Karpas-422 (cell line): ENCODE measurements around the gene ZBTB7C. TPM values are rescaled to one million over a fixed set of nuclear protein-coding genes. Genes with fewer than 3 reads are reported as not detected.

ENCODE experiments used
- DNase-seq: peaks from one replicate; pipeline ENCODE4 v3.0.0-alpha.2; 2015
- H2AFZ ChIP-seq: fragments of 200-600 bp; sonication (generic); 2 replicates; pipeline ENCODE4 v1.6.1; 2014; ENCODE audit warnings: antibody characterized with exemption, low read length, mixed read lengths
- H3K27ac ChIP-seq: fragments of 200-600 bp; sonication (generic); 2 replicates; pipeline ENCODE4 v1.5.1; 2014; ENCODE audit warnings: mild to moderate bottlenecking, low read length, moderate library complexity
- H3K27me3 ChIP-seq: fragments of 200-600 bp; sonication (generic); 2 replicates; pipeline ENCODE4 v1.6.1; 2014; ENCODE audit warnings: low read length, mixed read lengths
- H3K36me3 ChIP-seq: fragments of 200-600 bp; sonication (generic); 2 replicates; pipeline ENCODE4 v1.6.1; 2014; ENCODE audit warnings: low read length, mixed read lengths; ENCODE audit not compliant: insufficient read depth
- H3K4me1 ChIP-seq: fragments of 200-600 bp; sonication (generic); 2 replicates; pipeline ENCODE4 v1.6.1; 2014; ENCODE audit warnings: mild to moderate bottlenecking, low read length, mixed read lengths
- H3K4me2 ChIP-seq: fragments of 200-600 bp; sonication (generic); 2 replicates; pipeline ENCODE4 v1.6.1; 2014; ENCODE audit warnings: low read length, low read depth, mild to moderate bottlenecking; ENCODE audit not compliant: poor library complexity, severe bottlenecking
- H3K4me3 ChIP-seq: fragments of 200-600 bp; sonication (generic); 2 replicates; pipeline ENCODE4 v1.5.1; 2014; ENCODE audit warnings: mild to moderate bottlenecking, antibody characterized with exemption, low read length, mixed read lengths
- H3K79me2 ChIP-seq: fragments of 200-600 bp; sonication (generic); 2 replicates; pipeline ENCODE4 v1.6.1; 2014; ENCODE audit warnings: mild to moderate bottlenecking, low read length, mixed read lengths
- H3K9ac ChIP-seq: fragments of 200-600 bp; sonication (generic); 2 replicates; pipeline ENCODE4 v1.6.0; 2014; ENCODE audit warnings: low read length
- H3K9me2 ChIP-seq: fragments of 200-600 bp; sonication (generic), shearing (Covaris generic); replicated peaks from 2 replicates; pipeline ENCODE4 v1.6.0; 2014; ENCODE audit warnings: mild to moderate bottlenecking, low read length, moderate library complexity; ENCODE audit not compliant: insufficient read depth
- H3K9me3 ChIP-seq: fragments of 300-700, 200-600 bp; sonication (generic); 2 replicates; pipeline ENCODE4 v1.6.1; 2014; ENCODE audit warnings: low read length, mixed read lengths
- H4K20me1 ChIP-seq: fragments of 200-600 bp; sonication (generic); 2 replicates; pipeline ENCODE4 v1.6.1; 2014; ENCODE audit warnings: mild to moderate bottlenecking, antibody characterized with exemption, low read length, low read depth; ENCODE audit not compliant: insufficient read depth
- total RNA-seq: library from RNA; depleted of rRNA; stranded (reverse); fragments of >200 nt; shearing (Covaris generic); gene quantifications from 2 replicates; pipeline ENCODE4 v1.2.3, GENCODE V29; 2014; ENCODE audit warnings: low replicate concordance; rRNA removed

The ZBTB7C gene
- not detected in 2 replicates for total RNA-seq

DNA sequence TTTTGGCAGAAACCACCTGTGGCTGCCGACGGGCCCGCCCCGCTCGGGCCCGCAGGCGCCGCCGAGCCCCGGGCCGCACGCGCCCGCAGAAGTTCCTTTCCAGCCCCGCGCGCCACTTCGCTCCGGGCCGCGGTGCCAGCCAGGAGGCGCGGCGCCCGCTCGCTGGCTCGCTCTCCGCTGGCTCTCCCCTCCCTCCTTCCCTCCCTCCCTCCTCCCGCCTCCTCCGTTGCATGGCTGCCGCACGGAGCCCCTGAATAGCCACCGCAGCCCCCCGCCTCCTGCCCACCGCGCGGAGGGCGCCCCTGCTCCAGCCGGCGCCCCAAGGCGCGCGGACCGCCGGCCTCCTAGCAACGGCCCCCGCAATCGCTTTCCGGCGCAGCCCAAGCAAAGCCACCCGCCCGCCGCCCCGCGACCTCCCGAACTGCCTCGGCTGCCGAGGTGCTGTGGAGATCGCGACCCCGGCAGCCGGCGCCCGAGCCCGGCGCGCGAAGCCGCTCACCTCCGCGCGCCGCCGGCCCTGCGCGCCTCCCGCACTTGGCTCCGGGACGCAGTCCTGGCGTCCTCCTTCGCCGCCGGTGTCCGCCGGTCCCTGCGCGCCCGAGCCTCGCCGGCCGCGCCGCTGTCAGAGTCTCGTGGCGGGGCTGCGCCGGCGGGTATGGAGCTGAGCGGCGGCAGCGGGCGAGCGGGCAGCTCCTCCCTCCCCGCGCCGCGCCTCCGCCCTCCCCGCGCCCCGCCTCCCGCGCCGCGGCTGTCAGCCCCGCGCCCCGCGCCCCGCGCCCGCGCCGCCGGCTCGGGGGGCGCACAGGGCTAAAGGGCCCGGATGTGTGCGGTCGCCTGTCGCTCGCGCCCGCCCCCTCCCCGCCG lies at the start of gene ZBTB7C:
ZBTB7C (minus strand) TSS at position 657 of the 864 bp plus-strand sequence.
- Histone ChIP-seq H4K20me1 (no peaks in the 10 kb centered on the region), H3K36me3 (no peaks in the 10 kb centered on the region), H3K27ac (no peak within 1 kb of the TSS), H3K4me2 (peak within 1 kb of the TSS; percentile 85), H3K9me2 (no peaks in the 10 kb centered on the region), H2AFZ (peak within 1 kb of the TSS; percentile 79), H3K79me2 (no peaks in the 10 kb centered on the region), H3K9ac (peak within 1 kb of the TSS; percentile 60), H3K4me3 (peak within 1 kb of the TSS; percentile 61), H3K27me3 (0 out of 2 replicates have a peak, but pooled peaks cover 2% of the 10 kb centered on the region), H3K9me3 (no peaks in the 10 kb centered on the region), H3K4me1 (peaks cover 10% of the 10 kb centered on the region)
- no peak for DNase-seq

DNA sequence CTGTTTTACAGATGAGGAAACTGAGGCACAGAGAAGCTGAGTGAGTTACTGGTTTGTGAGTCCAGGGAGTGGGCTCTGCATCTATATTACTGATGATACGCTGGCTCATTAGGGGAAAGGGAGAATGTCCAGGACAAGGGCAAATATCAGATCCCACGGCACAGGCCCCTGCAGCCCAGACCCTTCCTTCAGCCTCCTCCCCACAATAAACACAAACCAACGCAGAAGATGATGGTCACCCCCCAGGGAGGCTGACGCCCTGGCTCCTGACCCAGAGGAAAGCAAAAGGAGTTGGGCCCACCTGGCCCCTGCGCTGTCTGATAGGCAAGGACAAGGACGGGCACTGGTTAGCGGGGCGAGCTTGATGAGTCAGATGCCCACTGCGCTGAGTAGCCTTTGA lies 47.7 kb upstream of the ZBTB7C start:
- Histone ChIP-seq H3K9me3 (no peaks in the 10 kb centered on the region), H3K4me3 (no peak overlapping the region), H2AFZ (no peak overlapping the region), H3K9ac (no peak overlapping the region), H3K27ac (no peak overlapping the region), H3K36me3 (no peaks in the 10 kb centered on the region), H3K4me1 (peaks cover 10% of the 10 kb centered on the region), H3K27me3 (no peaks in the 10 kb centered on the region), H3K9me2 (no peaks in the 10 kb centered on the region), H4K20me1 (no peaks in the 10 kb centered on the region), H3K4me2 (no peak overlapping the region), H3K79me2 (no peaks in the 10 kb centered on the region)
- DNase-seq: no peak

DNA sequence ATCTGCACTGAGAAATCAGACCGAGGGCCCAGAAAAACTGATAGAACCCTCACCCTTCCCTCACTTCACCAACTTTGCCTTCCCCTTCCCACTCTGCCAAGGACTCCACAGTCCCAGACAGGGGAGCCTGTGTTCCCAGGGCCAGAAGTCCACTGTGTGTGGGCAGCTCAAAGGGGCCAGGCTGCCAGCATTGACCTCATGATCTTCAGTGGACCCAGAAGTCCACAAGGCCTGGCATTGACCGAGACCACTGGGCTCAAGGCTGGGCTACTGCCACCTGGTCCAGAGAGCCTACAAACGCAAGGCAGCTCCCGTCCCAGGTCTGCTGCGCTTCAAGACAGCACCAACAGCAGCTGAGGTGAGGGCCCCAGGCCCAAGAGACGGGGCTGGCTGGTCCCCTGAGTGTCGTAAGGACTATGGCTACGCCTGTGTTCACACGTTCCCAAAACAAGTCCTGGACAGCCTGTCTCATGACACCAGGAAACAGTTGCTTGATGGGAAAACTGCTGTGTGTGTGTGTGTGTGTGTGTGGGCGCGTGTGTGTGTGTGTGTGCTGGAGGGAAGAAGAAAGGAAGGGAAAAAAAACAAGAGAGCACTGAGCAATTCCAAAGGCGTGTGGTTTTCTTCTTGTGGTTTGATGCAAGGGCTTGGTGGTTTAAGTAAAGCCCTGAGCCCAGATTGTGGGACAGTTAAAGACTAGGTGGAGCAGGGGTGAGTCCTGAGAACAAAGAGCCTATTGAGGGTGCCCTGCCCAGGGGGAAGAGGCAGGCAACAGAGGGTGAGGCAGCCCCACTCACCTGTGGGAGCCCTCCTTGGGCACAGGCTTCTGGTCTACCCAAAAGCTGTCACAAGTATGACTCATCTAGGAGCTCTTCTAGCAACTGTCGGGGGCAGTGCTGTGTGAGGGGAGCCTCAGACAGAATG lies 46.6 kb upstream of the ZBTB7C start:
- no peak overlapping the region for H3K4me2 ChIP-seq
- H3K36me3 ChIP-seq: no peaks in the 10 kb centered on the region
- no peak overlapping the region for H3K9ac ChIP-seq
- H2AFZ ChIP-seq: no peak overlapping the region
- H3K27ac ChIP-seq: no peak overlapping the region
- no peaks in the 10 kb centered on the region for H3K79me2 ChIP-seq
- no peak for DNase-seq
- no peaks in the 10 kb centered on the region for H4K20me1 ChIP-seq
- H3K4me1 ChIP-seq: peaks cover 10% of the 10 kb centered on the region
- no peaks in the 10 kb centered on the region for H3K9me3 ChIP-seq
- H3K4me3 ChIP-seq: no peak overlapping the region
- H3K9me2 ChIP-seq: no peaks in the 10 kb centered on the region
- H3K27me3 ChIP-seq: no peaks in the 10 kb centered on the region

DNA sequence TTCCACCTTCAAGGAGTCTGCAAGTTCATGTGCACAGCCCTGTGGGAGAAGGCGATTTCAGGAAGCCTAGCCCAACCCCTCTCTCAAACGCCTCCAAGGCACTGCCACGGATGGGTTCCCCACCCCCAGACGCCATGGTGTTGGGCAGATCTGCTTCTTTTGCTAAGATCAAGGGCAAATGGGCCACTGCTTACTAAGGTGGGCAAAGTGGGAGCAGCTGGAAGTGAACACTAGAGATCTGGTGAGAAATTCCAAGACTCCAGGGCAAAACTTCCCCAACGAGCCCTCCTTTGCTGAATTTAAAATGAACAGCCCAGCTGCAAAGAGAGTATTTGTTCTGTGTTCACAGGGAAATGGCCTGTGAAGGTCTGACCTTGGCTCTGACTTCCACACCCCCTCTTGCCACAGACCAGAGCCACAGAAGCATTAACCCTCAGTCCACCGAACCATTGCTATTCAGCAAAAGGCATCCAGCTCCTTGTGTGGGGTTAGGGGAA lies 45.1 kb upstream of the ZBTB7C start:
- Histone ChIP-seq H3K9ac (no peak overlapping the region), H3K79me2 (no peaks in the 10 kb centered on the region), H3K4me2 (no peak overlapping the region), H4K20me1 (no peaks in the 10 kb centered on the region), H3K9me3 (no peaks in the 10 kb centered on the region), H2AFZ (no peak overlapping the region), H3K36me3 (no peaks in the 10 kb centered on the region), H3K9me2 (no peaks in the 10 kb centered on the region), H3K27me3 (no peaks in the 10 kb centered on the region), H3K27ac (no peak overlapping the region), H3K4me3 (no peak overlapping the region), H3K4me1 (peaks cover 6% of the 10 kb centered on the region)
- no peak for DNase-seq

DNA sequence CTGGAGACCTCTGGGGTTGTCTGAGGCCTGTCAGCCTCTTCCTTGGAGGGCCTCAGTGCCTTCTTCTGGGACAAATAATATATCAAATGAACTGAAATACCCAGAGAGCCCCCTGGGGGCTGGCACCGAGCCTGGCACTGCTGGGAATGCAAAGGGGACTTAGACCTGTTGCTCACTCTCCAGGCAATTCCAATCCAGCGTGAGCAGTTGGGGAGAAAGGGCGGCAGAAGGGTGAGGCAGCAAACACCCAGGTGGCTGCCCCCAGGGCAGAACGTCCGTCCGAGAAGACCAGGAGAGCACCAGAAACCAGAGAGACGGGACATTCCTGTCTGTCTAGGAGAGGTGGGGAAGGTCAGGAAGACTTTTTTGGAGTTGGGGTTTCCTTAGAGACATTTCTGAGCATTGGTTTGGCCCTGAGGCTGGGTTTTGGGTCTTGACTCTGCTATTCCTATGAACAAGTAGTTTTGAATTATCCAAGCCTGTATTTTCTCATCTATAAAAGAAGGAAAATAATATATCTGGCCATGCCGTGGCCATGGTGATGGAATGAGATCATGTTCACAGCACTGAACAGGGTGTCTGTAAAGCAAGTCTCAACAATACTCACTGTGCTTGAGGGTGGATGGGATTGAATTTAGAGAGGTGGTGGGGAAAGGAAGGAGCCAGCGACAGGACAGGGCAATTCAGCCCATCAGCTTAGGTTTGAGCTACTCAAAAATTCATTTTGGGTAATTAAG lies 44.3 kb upstream of the ZBTB7C start:
- Histone ChIP-seq H3K27me3 (no peaks in the 10 kb centered on the region), H3K79me2 (no peaks in the 10 kb centered on the region), H3K4me3 (no peak overlapping the region), H3K4me1 (no peaks in the 10 kb centered on the region; the same call in 1 of the 2 replicates), H3K36me3 (no peaks in the 10 kb centered on the region), H3K9ac (no peak overlapping the region), H4K20me1 (no peaks in the 10 kb centered on the region), H2AFZ (no peak overlapping the region), H3K9me2 (no peaks in the 10 kb centered on the region), H3K4me2 (no peak overlapping the region), H3K27ac (no peak overlapping the region), H3K9me3 (no peaks in the 10 kb centered on the region)
- no peak for DNase-seq

DNA sequence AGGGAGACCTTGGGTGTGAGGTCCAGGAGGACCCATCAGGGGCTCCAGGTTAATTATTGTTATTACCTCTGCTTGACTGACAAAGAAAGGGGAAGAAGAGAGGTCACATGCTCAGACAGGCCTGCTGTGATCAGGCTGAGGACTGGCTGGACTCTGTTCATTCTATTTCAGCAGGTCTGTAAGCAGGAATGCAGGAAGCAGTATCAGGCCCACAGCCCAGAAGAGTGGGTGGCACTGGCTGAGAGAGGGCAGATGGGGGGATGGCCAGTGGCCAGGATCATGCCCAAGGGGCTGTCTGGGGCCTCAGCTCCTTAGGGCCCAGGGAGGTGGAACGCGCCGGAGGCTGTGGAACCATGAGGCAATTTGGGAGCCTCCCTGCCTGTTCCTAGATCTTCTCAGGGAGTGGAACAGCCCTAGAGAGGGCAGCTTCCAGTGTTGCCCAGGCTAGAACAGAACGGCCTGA lies 43.7 kb upstream of the ZBTB7C start:
- no peaks in the 10 kb centered on the region for H3K27me3 ChIP-seq
- H3K9me3 ChIP-seq: no peaks in the 10 kb centered on the region
- no peak for DNase-seq
- H3K4me3 ChIP-seq: no peak overlapping the region
- no peaks in the 10 kb centered on the region; the same call in 1 of the 2 replicates for H3K4me1 ChIP-seq
- no peak overlapping the region for H3K4me2 ChIP-seq
- H3K9ac ChIP-seq: no peak overlapping the region
- no peak overlapping the region for H3K27ac ChIP-seq
- H3K79me2 ChIP-seq: no peaks in the 10 kb centered on the region
- no peaks in the 10 kb centered on the region for H3K36me3 ChIP-seq
- H4K20me1 ChIP-seq: no peaks in the 10 kb centered on the region
- no peak overlapping the region for H2AFZ ChIP-seq
- H3K9me2 ChIP-seq: no peaks in the 10 kb centered on the region

DNA sequence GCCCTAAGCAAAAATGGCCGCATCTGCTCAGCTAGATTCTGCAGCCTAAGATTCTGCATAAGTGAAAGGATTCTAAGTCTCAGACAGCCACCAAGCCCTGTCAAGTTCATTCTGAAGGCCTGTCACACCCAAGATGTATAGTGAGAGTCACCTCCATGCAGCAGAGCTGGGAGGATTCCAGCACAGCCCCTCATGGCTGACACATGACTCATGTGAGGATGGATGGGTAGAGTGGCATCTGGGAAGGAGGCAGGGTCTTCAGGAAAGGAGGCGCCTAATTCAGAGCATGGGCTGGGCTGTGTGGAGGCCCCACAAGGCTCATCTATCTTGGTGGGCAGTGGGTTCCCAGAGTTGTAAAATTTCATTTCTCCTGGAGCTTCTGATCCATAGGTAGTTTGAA lies 41.5 kb upstream of the ZBTB7C start:
- Histone ChIP-seq H3K27me3 (no peaks in the 10 kb centered on the region), H3K9me2 (no peaks in the 10 kb centered on the region), H4K20me1 (no peaks in the 10 kb centered on the region), H3K4me3 (no peak overlapping the region), H3K9me3 (no peaks in the 10 kb centered on the region), H3K27ac (no peak overlapping the region), H3K4me1 (peaks cover 2% of the 10 kb centered on the region; the same call in 1 of the 2 replicates), H3K36me3 (no peaks in the 10 kb centered on the region), H3K9ac (no peak overlapping the region), H2AFZ (no peak overlapping the region), H3K4me2 (no peak overlapping the region), H3K79me2 (no peaks in the 10 kb centered on the region)
- DNase-seq: no peak
